K562 (cell line): ENCODE data around the gene BCL2L12. TPM values are rescaled to one million over a fixed set of nuclear protein-coding genes. Genes with fewer than 3 reads are reported as not detected.
A peak's percentile ranks its signal among the peaks of the same experiment; 100 is the strongest.

Experiments used
- CREB3L1 ChIP-seq: fragments of 450-650 bp; IDR thresholded peaks from 2 replicates; pipeline ENCODE4 v1.6.1; 2014; ENCODE audit warnings: low read depth, mild to moderate bottlenecking, moderate library complexity, borderline replicate concordance
- EGR1 ChIP-seq: fragments of 450-650 bp; conservative IDR thresholded peaks from 2 replicates; pipeline ENCODE4 v1.6.1; 2017; ENCODE audit warnings: mild to moderate bottlenecking
- ESRRA ChIP-seq: fragments of 450-650 bp; IDR thresholded peaks from 2 replicates; pipeline ENCODE4 v1.6.1; 2014; ENCODE audit warnings: low read depth, mild to moderate bottlenecking, moderate library complexity, borderline replicate concordance
- FOXP1 ChIP-seq: sonication (generic); formaldehyde crosslinking; IDR thresholded peaks from 2 replicates; pipeline ENCODE4 v1.8.0; 2022; ENCODE audit warnings: mild to moderate bottlenecking, missing genetic modification reagents
- GABPB1 ChIP-seq: sonication (generic); formaldehyde crosslinking; IDR thresholded peaks from 2 replicates; pipeline ENCODE4 v1.8.0; 2022; ENCODE audit warnings: mild to moderate bottlenecking, missing genetic modification reagents
- GTF2A2 ChIP-seq: IDR thresholded peaks from 2 replicates; pipeline ENCODE4 v1.6.1; 2016; ENCODE audit warnings: mild to moderate bottlenecking, missing genetic modification characterization, missing compliant biosample characterization
- HBP1 ChIP-seq: fragments of 450-650 bp; formaldehyde crosslinking; IDR thresholded peaks from 2 replicates; pipeline ENCODE4 v1.4.0; 2022; ENCODE audit warnings: missing genetic modification characterization
- KDM5B ChIP-seq: fragments of 200-600 bp; sonication (generic); IDR thresholded peaks from 2 replicates; pipeline ENCODE4 v1.6.1; 2012; ENCODE audit warnings: low read depth, mild to moderate bottlenecking, moderate library complexity, low read length, control low read depth, inconsistent platforms; ENCODE audit not compliant: insufficient replicate concordance
- MAFF ChIP-seq: IDR thresholded peaks from 2 replicates; pipeline ENCODE4 v1.6.1; 2012; ENCODE audit warnings: low read length, improper control_type of control experiment
- MAFG ChIP-seq: fragments of 450-650 bp; conservative IDR thresholded peaks from 2 replicates; pipeline ENCODE4 v1.6.1; 2016; ENCODE audit warnings: missing genetic modification characterization, missing compliant biosample characterization
- NBN ChIP-seq: fragments of 450-650 bp; IDR thresholded peaks from 2 replicates; pipeline ENCODE4 v1.6.1; 2016; ENCODE audit warnings: low read depth, mild to moderate bottlenecking
- POLR2G ChIP-seq: fragments of 200-400 bp; formaldehyde crosslinking; IDR thresholded peaks from 2 replicates; pipeline ENCODE4 v1.6.1; 2017; ENCODE audit warnings: low read depth, mild to moderate bottlenecking, antibody characterized with exemption, low read length, moderate library complexity
- PYGO2 ChIP-seq: fragments of 450-650 bp; IDR thresholded peaks from 2 replicates; pipeline ENCODE4 v1.6.1; 2016; ENCODE audit warnings: mild to moderate bottlenecking, missing genetic modification characterization, moderate library complexity, missing compliant biosample characterization
- RBFOX2 ChIP-seq: fragments of 200-400 bp; formaldehyde crosslinking; IDR thresholded peaks from 2 replicates; pipeline ENCODE4 v1.6.1; 2017; ENCODE audit warnings: low read depth, mild to moderate bottlenecking, low read length, moderate library complexity
- SMARCE1 ChIP-seq: fragments of 450-650 bp; IDR thresholded peaks from 2 replicates; pipeline ENCODE4 v1.7.1; 2016; ENCODE audit warnings: mild to moderate bottlenecking
- ZBTB49 ChIP-seq: sonication (generic); formaldehyde crosslinking; IDR thresholded peaks from 2 replicates; pipeline ENCODE4 v1.8.0; 2022; ENCODE audit warnings: missing genetic modification reagents, mild to moderate bottlenecking, borderline replicate concordance
- polyA plus RNA-seq, 8 experiments: library from polyadenylated mRNA; depleted of rRNA in 4 of 8; stranded (reverse) in 5 of 8; unstranded in 3 of 8; fragments of >200 nt; fragmentation: Nextera tagmentation in 2 of 8; fragmentation: Illumina TruSeq in 1 of 8; extraction: Ambion mirVana in 2 of 8; extraction: Trizol in 1 of 8; gene quantifications; 2 replicates each; pipeline versions ENCODE4 v1.2.1 to v1.2.3, GENCODE V29; 2011 to 2014; ENCODE audit warnings: inconsistent platforms in 1 of 8, missing spikeins in 1 of 8
- total RNA-seq, 7 experiments: library from RNA; depleted of rRNA in 6 of 7; stranded (reverse); fragments of >200 nt in 6 of 7; fragmentation: Illumina TruSeq in 2 of 7; extraction: Trizol in 2 of 7; gene quantifications; 2 replicates each; pipeline versions ENCODE4 v1.2.1 to v1.2.3, GENCODE V29; 2011 to 2021; ENCODE audit warnings: low replicate concordance in 1 of 7

The BCL2L12 gene
- total and polyA plus RNA-seq, 9 of the 15 experiments (the other 6 are each of a cell fraction or from before 2014, with no cell fraction given): 7.4 to 263 (median 81.2) TPM

GRCh38 chr19:49676136-49676783, 10.5 kb downstream of the BCL2L12 start (continued):
- TF ChIP-seq CREB3L1 (0 out of 2 replicates have a peak, but pooled peaks have one; percentile 13), PYGO2 (tag) (no peak), HBP1 (no peak), KDM5B (peak; percentile 82), ESRRA (peak; percentile 35; the same call in 1 of the 2 replicates), EGR1 (peak; percentile 74), MAFG (0 out of 2 replicates have a peak, but pooled peaks have one; percentile 39), GTF2A2 (0 out of 2 replicates have a peak, but pooled peaks have one; percentile 31), POLR2G (peak; percentile 13; the same call in 1 of the 2 replicates), NBN (peak; percentile 86), SMARCE1 (no peak), FOXP1 (0 out of 2 replicates have a peak, but pooled peaks have one; percentile 41), MAFF (peak; percentile 77), ZBTB49 (CRISPR knock-in tag) (peak; percentile 46; the same call in 1 of the 2 replicates), GABPB1 (CRISPR knock-in tag) (0 out of 2 replicates have a peak, but pooled peaks have one; percentile 52), RBFOX2 (peak; percentile 53)
